Activated naive CD4-positive, alpha-beta T cell treated with Interleukin-2 at 50 U/mL for 16 hours (primary cell): ENCODE data around the gene ZNF627.
"Not testable (repeated sequence)": the region's sequence is repeated elsewhere in the genome, so short reads cannot be mapped to it uniquely, and the experiment has no call there.

Experiments used
- DNase-seq: peaks from one replicate; pipeline ENCODE4 v3.0.0-alpha.2; 2020

The ZNF627 gene

DNA sequence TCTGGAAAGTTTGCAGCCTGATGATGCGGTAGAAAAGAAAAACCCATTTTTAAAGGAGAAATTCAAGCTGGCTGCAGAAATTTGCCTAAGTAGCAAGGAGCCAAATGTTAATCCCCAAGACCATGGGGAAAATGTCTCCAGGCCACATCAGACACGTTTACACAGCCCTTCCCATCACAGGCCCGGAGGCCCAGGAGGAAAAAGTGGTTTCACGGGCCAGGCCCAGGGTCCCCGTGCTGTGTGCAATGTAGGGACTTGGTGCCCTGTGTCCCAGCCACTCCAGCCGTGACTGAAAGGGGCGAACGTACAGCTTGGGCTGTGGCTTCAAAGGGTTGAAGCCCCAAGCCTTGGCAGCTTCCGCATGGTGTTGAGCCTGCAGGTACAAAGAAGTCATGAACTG lies 35.9 kb downstream of the ZNF627 start:
- no peak for DNase-seq

DNA sequence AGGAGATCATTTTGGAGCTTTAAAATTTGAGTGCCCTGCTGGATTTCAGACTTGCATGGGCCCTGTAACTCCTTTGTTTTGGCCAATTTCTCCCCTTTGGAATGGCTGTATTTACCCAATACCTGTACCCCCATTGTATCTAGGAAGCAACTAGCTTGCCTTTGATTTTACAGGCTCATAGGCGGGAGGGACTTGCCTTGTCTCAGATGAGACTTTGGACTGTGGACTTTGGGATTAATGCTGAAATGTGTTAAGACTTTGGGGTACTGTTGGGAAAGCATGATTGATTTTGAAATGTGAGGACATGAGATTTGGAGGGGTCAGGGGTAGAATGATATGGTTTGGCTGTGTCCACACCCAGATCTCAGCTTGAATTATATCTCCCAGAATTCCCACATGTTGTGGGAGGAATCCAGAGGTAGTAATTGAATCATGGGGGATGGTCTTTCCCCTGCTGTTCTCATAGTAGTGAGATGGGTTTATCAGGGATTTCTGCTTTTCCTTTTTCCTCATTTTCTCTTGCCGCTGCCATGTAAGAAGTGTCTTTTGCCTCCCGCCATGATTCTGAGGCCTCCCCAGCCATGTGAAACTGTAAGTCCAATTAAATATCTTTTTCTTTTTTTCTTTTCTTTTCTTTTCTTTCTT lies 36.9 kb downstream of the ZNF627 start:
- DNase-seq, result not testable (repeated sequence)

DNA sequence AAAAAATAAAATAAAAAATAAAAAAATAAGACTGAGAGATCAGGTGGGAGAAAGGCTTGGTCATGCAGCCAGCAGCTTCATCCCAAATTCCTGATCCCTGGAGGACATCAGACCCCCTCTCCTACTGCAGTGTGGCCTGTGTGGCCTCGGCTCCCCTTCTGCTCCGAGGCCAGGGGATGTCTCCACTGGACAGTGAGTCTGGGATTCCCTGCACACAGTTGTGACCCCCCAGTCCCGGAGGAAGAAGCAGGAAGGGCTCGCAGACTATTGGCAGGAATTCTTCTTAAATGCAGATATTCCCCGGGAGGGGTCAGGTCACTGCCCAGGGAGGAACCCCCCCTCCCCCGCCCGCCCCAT lies 41.9 kb downstream of the ZNF627 start:
- no peak for DNase-seq

DNA sequence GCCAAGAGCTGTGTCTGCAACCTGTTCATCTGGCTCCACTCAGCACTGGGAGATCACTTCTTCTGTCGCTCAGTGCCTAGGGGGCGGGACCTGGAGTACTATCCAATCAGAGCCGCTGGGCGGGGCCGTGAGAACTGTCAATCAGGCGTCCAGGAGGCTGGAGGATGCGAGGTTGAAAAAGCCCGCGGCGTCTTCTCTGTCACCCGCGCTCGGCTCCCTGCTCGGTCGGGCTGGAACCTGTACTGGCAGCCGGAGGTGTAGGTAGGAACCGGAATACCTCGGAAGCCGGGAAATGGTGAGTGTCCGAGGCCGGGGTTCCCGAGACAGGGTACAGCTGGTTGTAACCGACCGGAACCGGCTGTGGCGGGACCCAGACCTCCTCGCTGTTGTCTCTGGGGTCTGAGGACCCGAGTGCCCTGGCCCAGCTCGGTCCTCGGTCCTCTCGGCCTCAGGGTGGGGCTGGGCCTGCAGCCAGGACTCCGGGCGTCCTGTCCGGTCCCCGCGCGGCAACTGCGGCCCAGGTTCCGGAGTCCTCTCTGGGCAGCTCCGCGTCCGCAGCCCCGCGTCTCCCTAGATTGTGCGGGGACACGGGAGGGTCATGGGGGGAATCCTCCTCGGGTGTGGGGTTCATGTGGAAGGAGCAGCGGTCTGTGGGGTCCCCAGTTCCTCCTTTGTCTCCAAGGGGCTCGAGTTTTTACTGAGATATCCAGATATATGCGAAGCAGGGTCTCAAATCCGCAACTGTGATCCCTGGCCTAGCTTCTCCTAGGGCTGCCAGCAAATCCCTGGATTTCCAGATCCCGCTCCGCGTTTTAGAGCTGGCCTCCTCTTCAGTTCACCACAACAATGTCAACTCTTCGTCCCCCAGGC lies 42.6 kb downstream of the ZNF627 start:
- DNase-seq, result peak; percentile 89

DNA sequence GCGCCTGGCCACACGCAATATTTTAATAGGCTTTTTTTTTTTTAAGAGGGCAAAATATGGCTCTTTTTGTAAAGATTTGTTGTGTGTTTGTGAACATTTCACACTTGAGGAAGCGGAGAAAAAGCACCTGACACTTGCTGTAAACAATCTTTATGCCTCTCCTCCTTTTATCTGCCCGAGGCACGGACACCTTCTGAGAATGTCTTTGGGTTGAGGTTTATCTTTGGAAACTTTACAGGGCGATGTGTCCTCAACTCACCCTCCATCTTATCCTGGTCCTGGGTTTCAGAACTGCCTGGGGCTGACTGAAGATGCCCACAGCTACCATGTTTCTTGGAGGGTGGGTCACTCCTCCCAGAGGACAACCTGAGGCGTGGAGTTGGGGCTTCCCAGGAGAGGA lies 44.0 kb downstream of the ZNF627 start:
- no peak for DNase-seq

DNA sequence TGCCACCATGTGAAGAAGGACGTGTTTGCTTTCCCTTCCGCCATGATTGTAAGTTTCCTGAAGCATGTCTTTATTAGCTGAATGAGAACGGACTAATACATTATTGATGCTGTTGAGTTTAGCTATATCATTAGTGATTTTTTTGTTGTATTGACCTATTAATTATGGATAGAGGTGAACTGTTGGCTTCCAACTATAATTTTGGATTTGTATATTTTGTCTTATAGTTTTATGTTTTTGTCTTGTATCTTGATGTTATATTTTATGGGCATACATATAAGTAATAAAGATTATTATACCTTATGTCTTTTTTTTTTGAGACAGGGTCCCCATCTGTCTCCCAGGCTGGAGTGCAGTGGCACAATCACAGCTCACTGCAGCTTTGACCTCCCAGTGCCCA lies 45.6 kb downstream of the ZNF627 start:
- no peak for DNase-seq

DNA sequence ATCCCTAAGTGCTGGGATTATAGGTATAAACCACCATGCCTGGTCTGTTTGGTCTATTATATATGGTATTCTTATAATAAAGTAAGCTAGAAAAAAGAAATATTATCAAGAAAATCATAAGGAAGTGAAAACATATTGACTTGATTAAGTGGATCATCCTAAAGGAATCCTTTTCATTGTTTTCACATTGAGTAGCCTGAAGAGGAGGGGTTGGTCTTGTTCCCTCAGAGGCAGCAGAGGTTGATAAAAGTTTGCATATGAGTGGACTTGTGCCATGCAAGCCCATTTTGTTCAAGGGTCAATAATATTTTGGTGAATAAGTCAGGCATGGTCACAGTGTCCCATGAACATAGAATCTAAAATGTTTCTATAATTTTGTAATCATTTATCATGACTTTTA lies 52.7 kb downstream of the ZNF627 start:
- DNase-seq, result no peak

DNA sequence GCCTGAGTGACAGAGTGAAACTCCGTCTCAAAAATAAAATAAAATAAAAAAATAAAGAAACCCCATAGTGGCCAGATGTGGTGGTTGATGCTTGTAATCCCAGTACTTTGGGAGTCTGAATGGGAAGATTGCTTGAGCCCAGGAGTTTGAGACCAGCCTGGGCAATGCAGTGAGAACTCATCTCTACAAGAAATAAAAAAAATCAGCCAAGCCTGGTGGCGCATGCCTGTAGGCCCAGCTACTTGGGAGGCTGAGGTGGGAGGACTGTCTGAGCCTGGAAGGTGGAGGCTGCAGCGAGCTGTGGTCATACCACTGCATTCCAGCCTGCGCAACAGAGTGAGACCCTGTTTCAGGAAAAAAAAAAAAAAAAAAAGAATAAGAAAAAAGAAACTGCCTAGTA lies 53.8 kb downstream of the ZNF627 start:
- DNase-seq, result no peak

DNA sequence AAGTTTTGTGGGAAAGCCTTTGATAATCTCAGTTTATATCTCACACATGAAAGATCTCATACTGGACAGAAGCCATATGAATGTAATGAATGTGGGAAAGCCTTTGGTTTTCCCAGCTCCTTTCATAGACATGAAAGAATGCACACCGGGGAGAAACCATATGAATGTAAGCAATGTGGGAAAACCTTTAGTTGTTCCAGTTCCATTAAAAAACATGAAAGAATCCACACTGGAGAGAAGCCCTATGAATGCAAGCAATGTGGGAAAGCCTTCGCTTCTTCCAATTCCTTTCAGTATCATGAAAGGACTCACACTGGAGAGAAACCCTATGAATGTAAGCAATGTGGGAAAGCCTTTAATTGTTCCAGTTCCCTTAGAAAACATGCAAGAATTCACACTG lies 54.8 kb downstream of the ZNF627 start:
- DNase-seq, result no peak

DNA sequence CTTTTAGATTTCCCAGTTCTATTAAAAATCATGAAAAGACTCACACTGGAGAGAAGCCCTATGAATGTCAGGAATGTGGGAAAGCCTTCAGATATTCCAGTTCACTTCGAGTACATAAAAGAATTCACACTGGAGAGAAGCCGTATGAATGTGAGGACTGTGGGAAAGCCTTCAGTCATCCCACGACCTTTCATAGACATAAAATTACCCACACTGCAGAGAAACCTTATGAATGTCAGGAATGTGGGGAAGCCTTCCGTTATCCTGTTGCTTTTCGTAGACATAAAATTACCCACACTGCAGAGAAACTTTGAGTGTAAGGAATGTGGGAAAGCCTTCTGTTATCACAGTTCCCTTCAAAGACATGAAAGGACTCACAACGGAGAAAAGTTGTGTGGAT lies 55.2 kb downstream of the ZNF627 start:
- no peak for DNase-seq

DNA sequence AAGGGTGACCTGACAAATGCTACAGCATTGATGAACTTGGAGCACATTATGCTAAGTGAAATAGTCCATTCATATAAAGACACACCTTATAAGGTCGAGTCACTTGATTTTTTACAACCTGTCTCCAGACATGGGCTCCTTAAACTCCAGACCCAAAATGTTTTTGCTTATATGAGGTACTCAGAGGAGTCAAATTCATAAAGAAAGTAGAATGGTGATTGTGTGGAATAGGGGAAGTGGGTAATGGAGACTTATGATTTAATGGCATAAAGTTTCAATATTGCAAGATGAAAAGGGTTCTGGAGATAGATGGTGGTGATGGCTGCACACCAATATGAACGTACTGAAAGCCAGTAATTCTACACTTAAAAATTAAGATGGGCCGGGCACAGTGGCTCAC lies 59.3 kb downstream of the ZNF627 start:
- no peak for DNase-seq

DNA sequence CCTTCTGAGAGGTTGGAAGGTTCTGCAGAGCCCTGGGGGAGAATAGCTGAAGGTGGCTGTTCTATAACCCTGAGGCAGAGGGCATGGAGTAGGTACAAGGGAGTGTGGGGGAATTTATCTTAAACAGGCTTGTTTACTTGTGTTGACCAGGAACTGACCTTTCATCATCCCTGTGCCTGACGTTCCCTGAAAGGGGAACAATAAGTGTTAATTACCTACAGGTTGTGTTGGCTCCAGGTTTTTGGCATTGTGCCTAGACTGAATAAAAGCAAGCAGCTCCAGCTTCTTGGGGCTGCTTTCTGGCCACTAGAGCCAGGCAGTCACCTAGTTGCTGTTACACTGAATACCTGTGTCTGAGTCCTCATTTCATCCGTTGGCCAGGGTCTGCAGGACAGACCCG lies 60.0 kb downstream of the ZNF627 start:
- no peak for DNase-seq

DNA sequence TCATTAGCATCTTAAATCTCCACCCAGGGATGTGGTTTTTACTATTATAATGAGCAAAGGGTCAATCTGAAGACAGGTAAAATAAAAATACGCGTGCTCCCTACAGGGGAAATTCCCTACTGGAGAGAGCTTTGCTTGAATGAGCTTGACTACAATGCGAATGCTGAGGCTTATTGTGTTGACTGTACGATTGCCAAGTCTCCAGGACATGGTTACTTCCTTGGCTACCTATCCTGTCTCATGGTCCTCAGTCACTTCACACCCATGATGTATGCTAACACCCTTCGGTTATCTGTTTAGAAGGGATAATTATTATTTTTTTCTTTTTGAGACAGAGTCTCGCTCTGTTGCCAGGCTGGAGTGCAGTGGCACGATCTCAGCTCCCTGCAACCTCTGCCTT lies 61.7 kb downstream of the ZNF627 start:
- no peak for DNase-seq

DNA sequence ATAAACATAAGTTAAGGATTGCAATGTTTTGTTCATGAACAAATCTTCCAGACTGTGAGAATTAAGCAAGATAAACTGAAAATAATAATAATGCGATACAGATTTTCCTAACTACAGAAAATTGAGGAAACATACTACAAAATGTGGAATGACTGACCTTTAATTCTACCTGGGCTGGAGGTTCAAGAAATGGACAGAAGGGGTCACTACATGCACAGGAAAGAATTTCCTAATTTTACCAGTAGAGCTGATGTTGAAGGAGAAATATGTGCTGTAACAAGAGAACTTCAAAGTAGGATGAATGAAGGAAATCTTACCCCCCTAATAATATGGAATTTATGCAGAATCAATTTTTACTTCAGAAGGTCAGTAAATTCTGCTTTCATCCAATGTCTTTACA lies 62.3 kb downstream of the ZNF627 start:
- no peak for DNase-seq

DNA sequence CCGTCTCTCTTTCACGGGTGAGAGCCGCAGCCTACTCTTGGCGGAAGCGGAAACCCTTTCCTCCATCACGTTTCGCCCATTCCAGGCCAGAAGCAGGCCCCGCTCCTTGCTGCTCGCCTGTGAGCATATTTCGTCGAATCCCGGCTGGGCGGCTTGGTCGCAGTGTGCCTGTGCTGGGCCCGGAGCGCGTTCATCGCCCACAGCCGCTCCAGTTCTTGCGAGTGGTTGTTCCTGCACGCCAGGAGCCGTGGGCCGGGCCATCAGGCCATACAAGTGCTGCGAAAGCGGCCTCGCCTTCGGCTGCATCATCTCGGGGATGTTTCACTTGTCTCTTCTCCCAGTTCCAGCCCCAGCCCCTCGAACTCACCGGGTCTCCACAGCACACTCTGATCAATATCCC lies 65.0 kb downstream of the ZNF627 start:
- DNase-seq, result no peak

DNA sequence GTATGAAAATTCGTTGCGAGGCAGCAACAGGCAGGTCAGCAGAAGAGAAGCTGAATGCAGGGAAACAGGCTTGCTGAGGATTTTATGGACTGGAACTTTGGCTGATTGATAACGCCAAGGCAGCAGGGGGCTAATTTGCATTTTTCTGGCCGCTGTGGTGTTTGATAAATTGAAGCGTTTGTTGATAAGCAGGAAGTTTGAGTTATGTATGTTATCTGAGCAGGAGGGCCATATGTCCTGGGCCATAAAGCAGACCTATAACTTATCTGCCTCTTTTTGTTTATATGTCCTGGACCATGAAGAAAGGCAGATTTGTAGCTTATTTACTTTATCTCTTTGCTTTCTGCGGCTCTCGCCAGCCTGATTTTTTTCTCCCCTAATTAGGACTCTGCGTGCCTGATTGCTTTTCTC lies 65.9 kb downstream of the ZNF627 start:
- no peak for DNase-seq
